NAMALWA (cell line): ENCODE results near the gene NAAA.
A peak's percentile ranks its signal among the peaks of the same experiment; 100 is the strongest.
"Not testable (repeated sequence)": the region's sequence is repeated elsewhere in the genome, so short reads cannot be mapped to it uniquely, and the experiment has no call there.

Source experiments
- DNase-seq: peaks from one replicate; pipeline ENCODE4 v3.0.0-alpha.2; 2015; ENCODE audit warnings: low spot score

NAAA gene

GRCh38 chr4:75919920-75920319 lies 20.9 kb downstream of the NAAA start:
- no peak for DNase-seq

GRCh38 chr4:75916091-75916661 lies 24.6 kb downstream of the NAAA start:
- DNase-seq, result peak; percentile 59

- no peak for DNase-seq
Observed at GRCh38 chr4:75912968-75913367, 27.8 kb downstream of the NAAA start.

- DNase-seq, result not testable (repeated sequence)
Observed at GRCh38 chr4:75910831-75911230, 30.0 kb downstream of the NAAA start.

- no peak for DNase-seq
Observed at GRCh38 chr4:75909405-75909804, 31.4 kb downstream of the NAAA start.

GRCh38 chr4:75908555-75908954 lies 32.3 kb downstream of the NAAA start:
- no peak for DNase-seq

GRCh38 chr4:75907966-75908365 lies 32.8 kb downstream of the NAAA start:
- DNase-seq, result no peak

GRCh38 chr4:75904076-75904475 lies 36.7 kb downstream of the NAAA start:
- no peak for DNase-seq

GRCh38 chr4:75902352-75902751 lies 38.5 kb downstream of the NAAA start, which contains the start of gene PPEF2:
TSS of gene PPEF2 (minus strand) at chr4:75902452. CDS start at chr4:75896325, 6,127 bp downstream.
- DNase-seq, result no peak

GRCh38 chr4:75898536-75898935 lies 42.3 kb downstream of the NAAA start:
- DNase-seq, result no peak

GRCh38 chr4:75895744-75896314 lies 45.0 kb downstream of the NAAA start:
- DNase-seq, result peak; percentile 67

GRCh38 chr4:75892508-75892907 lies 48.3 kb downstream of the NAAA start:
- no peak for DNase-seq

- no peak for DNase-seq
Observed at GRCh38 chr4:75891611-75892010, 49.2 kb downstream of the NAAA start.

- no peak for DNase-seq
Observed at GRCh38 chr4:75889537-75890199, 51.1 kb downstream of the NAAA start.

GRCh38 chr4:75886104-75886503 lies 54.7 kb downstream of the NAAA start:
- DNase-seq, result no peak

GRCh38 chr4:75881476-75881875 lies 59.3 kb downstream of the NAAA start:
- DNase-seq, result no peak

- DNase-seq, result no peak
Observed at GRCh38 chr4:75880278-75880677, 60.5 kb downstream of the NAAA start.

- no peak for DNase-seq
Observed at GRCh38 chr4:75878246-75878756, 62.5 kb downstream of the NAAA start.

GRCh38 chr4:75876218-75876617 lies 64.6 kb downstream of the NAAA start:
- DNase-seq, result no peak

- no peak for DNase-seq
Observed at GRCh38 chr4:75869100-75869499, 71.7 kb downstream of the NAAA start.

- no peak for DNase-seq
Observed at GRCh38 chr4:75867130-75867529, 73.7 kb downstream of the NAAA start.
